ENCODE data around the gene ICAM2. TPM values are rescaled to one million over a fixed set of nuclear protein-coding genes. Genes with fewer than 3 reads are reported as not detected.
A peak's percentile ranks its signal among the peaks of the same experiment; 100 is the strongest.

Gene ICAM2
- total RNA-seq, 2 experiments from 2014 or later = 48.4 to 51.3 TPM

DNA sequence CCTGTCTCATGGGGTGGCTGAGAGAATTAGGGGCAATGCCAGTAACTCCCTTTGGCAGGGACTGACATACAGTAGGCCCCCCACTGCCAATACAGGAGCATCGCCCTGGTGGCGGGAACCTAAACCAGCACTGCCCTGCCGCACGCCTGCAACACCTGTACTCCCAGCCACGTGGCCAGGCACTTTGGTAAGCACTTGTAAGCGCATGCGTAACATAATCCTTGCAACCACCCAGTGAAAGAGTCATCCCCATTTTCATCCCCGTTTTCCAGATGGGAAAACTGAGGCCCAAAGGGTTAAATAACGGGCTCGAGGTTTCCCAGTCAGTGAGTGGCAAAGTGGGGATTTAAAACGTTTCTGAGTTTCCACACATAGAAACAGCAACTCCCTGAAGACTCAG lies 65.2 kb downstream of the ICAM2 start:
- Mint-ChIP-seq H3K36me3 (ENCODE audit: low read depth) (no peaks in the 10 kb centered on the region), H3K4me3 (no peak overlapping the region), H3K27ac (no peak overlapping the region), H3K27me3 (ENCODE audit: low read depth) (peaks cover 4% of the 10 kb centered on the region), H3K4me1 (ENCODE audit: low read depth) (peaks cover 21% of the 10 kb centered on the region), H3K9me3 (ENCODE audit: insufficient read depth) (no peaks in the 10 kb centered on the region)
- DNase-seq (no peak), ATAC-seq (no peak)
- CTCF ChIA-PET = interaction anchor here (1.0 to 6.9 kb wide), 7 partner anchors 9 to 179 kb away, joined by 3 to 60 read pairs (median 10); partner anchors contain the start of gene GH1
- POLR2A ChIA-PET = interaction anchor here (0.8 kb wide), 1 partner anchor 9 kb away, joined by 4 read pairs; no protein-coding TSS in a partner anchor

DNA sequence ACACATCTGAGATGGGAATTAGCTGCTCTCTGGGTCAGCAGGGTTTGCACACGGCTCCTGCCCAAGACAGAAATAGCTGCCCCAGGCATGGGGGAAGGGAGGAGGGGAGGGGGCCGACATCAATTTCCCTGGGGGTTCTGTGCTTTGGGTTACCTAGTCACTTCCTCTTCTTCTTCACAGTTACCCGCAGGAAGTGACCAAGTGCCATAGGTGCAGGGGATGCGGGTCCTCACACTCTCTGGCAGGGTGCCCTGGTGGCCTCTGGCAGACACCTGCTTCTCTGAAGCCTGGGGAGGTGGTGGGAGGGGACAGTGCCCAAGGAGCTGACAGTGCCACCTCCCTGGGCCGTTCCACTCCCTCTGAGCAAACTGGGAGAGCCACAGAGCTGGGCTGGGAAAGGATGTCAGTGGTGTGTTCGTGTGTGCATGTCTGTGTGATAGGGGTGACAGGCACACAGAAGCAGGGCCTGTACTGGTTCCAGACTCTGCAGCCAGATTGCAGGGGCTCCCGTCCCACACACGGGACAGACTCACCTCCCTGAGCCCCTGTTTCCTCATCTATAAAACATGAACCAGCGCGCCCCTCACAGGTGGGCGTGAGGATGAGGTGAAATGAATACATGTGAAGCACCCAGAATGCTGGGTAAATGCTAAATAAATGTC lies 65.9 kb downstream of the ICAM2 start:
- Mint-ChIP-seq H3K4me3 (no peak overlapping the region), H3K9me3 (ENCODE audit: insufficient read depth) (no peaks in the 10 kb centered on the region), H3K27me3 (ENCODE audit: low read depth) (peaks cover 4% of the 10 kb centered on the region), H3K4me1 (ENCODE audit: low read depth) (peaks cover 21% of the 10 kb centered on the region), H3K36me3 (ENCODE audit: low read depth) (no peaks in the 10 kb centered on the region), H3K27ac (peak overlapping the region; percentile 70)
- DNase-seq (peak; percentile 57), ATAC-seq (peak; percentile 76)
- CTCF ChIA-PET = interaction anchor here (1.0 to 6.9 kb wide), 11 partner anchors 8 to 179 kb away, joined by 3 to 60 read pairs (median 5); partner anchors contain the start of gene GH1
- POLR2A ChIA-PET = interaction anchor here (0.8 kb wide), 1 partner anchor 10 kb away, joined by 4 read pairs; no protein-coding TSS in a partner anchor

Other genes starting within 250 kb of the ICAM2 start
- 10 to 100 TPM; 59.4 to 61.1 TPM for gene CCDC47, start 247.0 kb downstream of the ICAM2 start, total RNA-seq
- 100 to 1,000 TPM; 106 to 116 TPM for gene DDX42, start 246.5 kb downstream of the ICAM2 start, total RNA-seq
- 100 to 1,000 TPM; 176 to 179 TPM for gene PSMC5, start 193.2 kb downstream of the ICAM2 start, total RNA-seq
- 10 to 100 TPM; 58.7 to 62.2 TPM for gene FTSJ3, start 193.0 kb downstream of the ICAM2 start, total RNA-seq
- gene SMARCD2, start 177.9 kb downstream of the ICAM2 start, total RNA-seq = 100 to 1,000 TPM; 130 to 136 TPM
- not detected for gene CSH2, start 147.0 kb downstream of the ICAM2 start, total RNA-seq
- not detected for gene GH2, start 138.7 kb downstream of the ICAM2 start, total RNA-seq
- gene CSH1, start 124.1 kb downstream of the ICAM2 start, total RNA-seq = not detected
- gene CSHL1, start 109.4 kb downstream of the ICAM2 start, total RNA-seq = not detected
- gene GH1, start 101.8 kb downstream of the ICAM2 start, total RNA-seq = not detected
- 10 to 100 TPM; 21.7 to 22.5 TPM for gene CD79B, start 88.3 kb downstream of the ICAM2 start, total RNA-seq
- not detected for gene SCN4A, start 47.7 kb downstream of the ICAM2 start, total RNA-seq
- gene PRR29, start 22.3 kb downstream of the ICAM2 start, total RNA-seq = 1 to 10 TPM in 1 of 2 experiments, under 1 TPM in 1; 0.97 to 1.3 TPM
- gene ERN1, start 109.5 kb upstream of the ICAM2 start, total RNA-seq = 10 to 100 TPM; 13.0 to 17.9 TPM
- gene TEX2, start 242.6 kb upstream of the ICAM2 start, total RNA-seq = 10 to 100 TPM; 16.1 to 16.2 TPM

Measured in activated CD8-positive, alpha-beta T cell treated with anti-CD3 and anti-CD28 coated beads, Interleukin-2, amount 10 ng/mL, durations not matched to agents 7 days and 5 days (primary cell).